Common myeloid progenitor, CD34-positive (primary cell): ENCODE measurements around the gene DCAKD.
"Not testable (repeated sequence)": the region's sequence is repeated elsewhere in the genome, so short reads cannot be mapped to it uniquely, and the experiment has no call there.

Source experiments
- CTCF ChIA-PET: fragments of 350-600 bp; sonication (Branson Sonifier 250); formaldehyde crosslinking; loops from one replicate; lab custom pipeline; 2021; ENCODE audit warnings: antibody characterized with exemption; lab: Charles Lee
- POLR2A ChIA-PET: fragments of 350-600 bp; sonication (Branson Sonifier 250); formaldehyde crosslinking; loops from one replicate; lab custom pipeline; 2021; ENCODE audit warnings: antibody characterized with exemption; lab: Charles Lee
- DNase-seq, 3 donors: peaks; one replicate each; pipeline versions ENCODE4 v3.0.0 to v3.0.0-alpha.2; 2013
- H3K27ac ChIP-seq, 2 experiments: 1 replicate in 1 of 2; 2 replicates in 1 of 2; pipeline ENCODE4 v1.7.0; 2013; ENCODE audit warnings: inconsistent platforms in 2 of 2, low read length in 2 of 2, mild to moderate bottlenecking in 2 of 2, low read depth in 1 of 2, moderate library complexity in 1 of 2; ENCODE audit not compliant: severe bottlenecking in 2 of 2, insufficient read depth in 1 of 2, poor library complexity in 1 of 2
- H3K27me3 ChIP-seq, 5 experiments: replicated peaks in 2 of 5; 1 replicate in 3 of 5; 2 replicates in 2 of 5; pipeline versions ENCODE4 v1.6.1 to v1.7.0; 2013; ENCODE audit warnings: low read length in 4 of 5, mild to moderate bottlenecking in 2 of 5, moderate library complexity in 2 of 5, inconsistent platforms in 1 of 5; ENCODE audit not compliant: insufficient read depth in 5 of 5, control insufficient read depth in 4 of 5
- H3K36me3 ChIP-seq, 4 experiments: 1 replicate in 2 of 4; 2 replicates in 2 of 4; pipeline versions ENCODE4 v1.6.1 to v1.7.0; 2013; ENCODE audit warnings: low read length in 3 of 4, control low read depth in 1 of 4, mild to moderate bottlenecking in 1 of 4; ENCODE audit not compliant: control insufficient read depth in 4 of 4, insufficient read depth in 4 of 4
- H3K4me1 ChIP-seq, 4 experiments: 1 replicate in 3 of 4; 2 replicates in 1 of 4; pipeline versions ENCODE4 v1.6.1 to v1.7.1; 2013; ENCODE audit warnings: low read length in 3 of 4, mild to moderate bottlenecking in 3 of 4, control low read depth in 1 of 4, inconsistent platforms in 1 of 4, moderate library complexity in 1 of 4; ENCODE audit not compliant: control insufficient read depth in 4 of 4, insufficient read depth in 4 of 4; ENCODE audit errors: control extremely low read depth in 1 of 4
- H3K4me3 ChIP-seq, 7 experiments: 1 replicate in 4 of 7; 2 replicates in 3 of 7; pipeline versions ENCODE4 v1.5.1 to v1.7.0; 2013; ENCODE audit warnings: mild to moderate bottlenecking in 7 of 7, low read length in 6 of 7, moderate library complexity in 6 of 7, inconsistent platforms in 2 of 7, low read depth in 2 of 7, control low read depth in 1 of 7; ENCODE audit not compliant: insufficient read depth in 4 of 7, control insufficient read depth in 1 of 7; ENCODE audit errors: extremely low read depth in 1 of 7
- H3K9me3 ChIP-seq, 5 experiments: 1 replicate in 4 of 5; 2 replicates in 1 of 5; pipeline versions ENCODE4 v1.6.1 to v1.7.1; 2013; ENCODE audit warnings: low read length in 4 of 5, mild to moderate bottlenecking in 2 of 5, inconsistent platforms in 1 of 5, low read depth in 1 of 5, moderate library complexity in 1 of 5; ENCODE audit not compliant: control insufficient read depth in 4 of 5, insufficient read depth in 2 of 5; ENCODE audit errors: control extremely low read depth in 1 of 5
- WGBS: methylation state at CpG from one replicate; pipeline ENCODE4 v1.1.5; 2013; ENCODE audit not compliant: insufficient coverage; 5-methylcytosine and 5-hydroxymethylcytosine counted together

Gene DCAKD

DNA sequence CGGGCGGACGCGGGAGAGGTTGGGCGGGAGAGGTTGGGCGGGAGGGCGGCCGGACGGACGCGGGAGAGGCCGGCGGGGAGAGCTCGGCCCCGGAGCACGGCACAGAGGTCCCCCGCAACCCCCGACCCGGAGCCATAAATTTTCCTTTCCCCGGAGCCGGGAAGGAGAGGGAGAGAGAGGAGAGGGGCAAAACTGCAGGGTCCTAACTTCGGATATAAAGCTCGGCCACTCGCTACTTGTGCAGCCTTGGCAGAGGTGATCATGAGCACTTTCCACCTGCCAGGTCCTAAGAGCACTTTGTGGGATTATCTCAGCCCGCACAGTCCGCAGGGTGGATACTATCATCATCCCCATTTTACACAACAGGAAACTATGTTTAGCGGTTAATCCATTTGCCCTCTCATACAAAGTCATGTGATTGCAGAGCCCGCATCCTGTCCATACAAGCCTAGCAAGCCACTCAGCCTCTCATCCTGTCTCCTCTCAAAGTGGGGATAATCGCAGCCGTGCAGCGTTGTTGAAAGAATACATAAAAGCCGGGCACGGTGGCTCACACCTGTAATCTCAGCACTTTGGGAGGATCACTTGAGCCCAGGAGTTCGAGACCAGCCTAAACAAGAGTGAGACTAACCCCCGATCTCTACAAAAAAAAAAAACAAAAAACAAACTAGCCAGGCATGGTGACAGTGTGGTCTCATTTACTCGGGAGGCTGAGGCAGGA lies 780 bp upstream of the DCAKD start:
- Histone ChIP-seq H3K9me3 (no peaks in the 10 kb centered on the region), H3K4me1 (peaks cover 5 to 16% (median 15%) of the 10 kb centered on the region in 4 experiments), H3K27me3 (no peaks in the 10 kb centered on the region), H3K27ac (peak overlapping the region in 1 of 2 experiments; percentile 70), H3K36me3 (peaks cover 0 to 4% (median 0%) of the 10 kb centered on the region in 4 experiments), H3K4me3 (peak overlapping the region; percentile 2 to 88 (median 71))
- POLR2A ChIA-PET: interaction anchor here (0.5 kb wide), 1 partner anchor 35 kb away, joined by 3 read pairs; no protein-coding TSS in a partner anchor
- peak in 2 of 3 donors; percentile 48 to 62 for DNase-seq
- CTCF ChIA-PET: no interaction called here
- WGBS: 17% methylated on average over 16 of the region's 36 CpGs

- CTCF ChIA-PET, DNase-seq, H3K36me3 ChIP-seq, H3K27ac ChIP-seq, H3K9me3 ChIP-seq, H3K27me3 ChIP-seq: not testable (repeated sequence)
- POLR2A ChIA-PET: interaction anchor here (0.5 kb wide), 1 partner anchor 34 kb away, joined by 3 read pairs; no protein-coding TSS in a partner anchor
- Histone ChIP-seq H3K4me1 (peaks cover 5 to 16% (median 15%) of the 10 kb centered on the region in 4 experiments), H3K4me3 (peak overlapping the region in 2 of 7 experiments; percentile 77 to 88)
- no CpG with 5 or more reads among the region's 54 CpGs for WGBS
Measured at GRCh38 chr17:45051720-45052051, 254 bp upstream of the DCAKD start.

GRCh38 chr17:45050481-45051059 lies 862 bp downstream of the DCAKD start:
- POLR2A ChIA-PET: no interaction called here
- DNase-seq: peak in 1 of 3 donors; percentile 18
- CTCF ChIA-PET: interaction anchor here (0.9 to 2.4 kb wide), 7 partner anchors 12 to 176 kb away, joined by 3 to 10 read pairs (median 5); no protein-coding TSS in a partner anchor
- Histone ChIP-seq H3K36me3 (peaks cover 0 to 4% (median 0%) of the 10 kb centered on the region in 4 experiments), H3K9me3 (no peaks in the 10 kb centered on the region), H3K27me3 (no peaks in the 10 kb centered on the region), H3K4me1 (peaks cover 5 to 16% (median 15%) of the 10 kb centered on the region in 4 experiments), H3K4me3 (peak overlapping the region in 6 of 7 experiments; percentile 69 to 91 (median 88)), H3K27ac (peak overlapping the region; percentile 89 to 92)
- 13% methylated on average over 9 of the region's 14 CpGs for WGBS

GRCh38 chr17:45048795-45049563 lies 2.5 kb downstream of the DCAKD start:
- 100% methylated on average over 4 of the region's 8 CpGs for WGBS
- H3K27ac ChIP-seq: no peak overlapping the region
- CTCF ChIA-PET: interaction anchor here (0.8 to 2.4 kb wide), 7 partner anchors 10 to 89 kb away, joined by 3 to 10 read pairs (median 5); no protein-coding TSS in a partner anchor

GRCh38 chr17:45046537-45047125 lies 4.8 kb downstream of the DCAKD start:
- Histone ChIP-seq H3K27me3 (no peaks in the 10 kb centered on the region), H3K36me3 (peaks cover 0 to 7% (median 5%) of the 10 kb centered on the region in 4 experiments), H3K9me3 (no peaks in the 10 kb centered on the region), H3K27ac (no peak overlapping the region), H3K4me1 (peaks cover 5 to 9% (median 8%) of the 10 kb centered on the region in 4 experiments), H3K4me3 (no peak overlapping the region)
- no peak for DNase-seq
- ChIA-PET POLR2A (interaction anchor here (0.6 kb wide), 1 partner anchor 31 kb away, joined by 3 read pairs; no protein-coding TSS in a partner anchor), CTCF (interaction anchor here (0.8 to 2.2 kb wide), 4 partner anchors 9 to 128 kb away, joined by 3 to 7 read pairs (median 5); no protein-coding TSS in a partner anchor)
- WGBS: 100% methylated on average over 5 of the region's 9 CpGs

More at GRCh38 chr17:45048795-45049563, 2.5 kb downstream of the DCAKD start:
- no peak overlapping the region for H3K4me3 ChIP-seq
- peaks cover 0 to under 1% (median 0%) of the 10 kb centered on the region in 4 experiments for H3K36me3 ChIP-seq
- POLR2A ChIA-PET: no interaction called here
- peaks cover 5 to 16% (median 15%) of the 10 kb centered on the region in 4 experiments for H3K4me1 ChIP-seq
- no peaks in the 10 kb centered on the region for H3K27me3 ChIP-seq
- no peaks in the 10 kb centered on the region for H3K9me3 ChIP-seq
- DNase-seq: no peak

- ChIA-PET CTCF (interaction anchor here (0.6 to 1.3 kb wide), 3 partner anchors 22 to 133 kb away, joined by 3 read pairs; no protein-coding TSS in a partner anchor), POLR2A (no interaction called here)
- WGBS: 94% methylated on average over 13 of the region's 18 CpGs
- peaks cover 0 to 10% (median 5%) of the 10 kb centered on the region in 4 experiments for H3K36me3 ChIP-seq
- no peaks in the 10 kb centered on the region for H3K27me3 ChIP-seq
- H3K4me3 ChIP-seq: no peak overlapping the region
- DNase-seq: no peak
- H3K27ac ChIP-seq: no peak overlapping the region
- no peaks in the 10 kb centered on the region for H3K9me3 ChIP-seq
- H3K4me1 ChIP-seq: peaks cover 0 to 1% (median 0%) of the 10 kb centered on the region in 4 experiments
Measured at GRCh38 chr17:45043813-45044540, 7.5 kb downstream of the DCAKD start.
